Measurements from ENCODE around the gene DENND10.

The DENND10 gene

GRCh38 chr10:119131512-119132240 is 27.8 kb downstream of the DENND10 start:
- H3K4me2 ChIP-seq (ENCODE audit: low read length), result peak overlapping the region; percentile 42
- no peaks in the 10 kb centered on the region for H3K27me3 ChIP-seq (ENCODE audit: control insufficient read depth, insufficient read depth, low read length)
- no peaks in the 10 kb centered on the region for H3K4me1 ChIP-seq
- H3K27ac ChIP-seq, result no peak overlapping the region
- peak overlapping the region; percentile 22 for H3K4me3 ChIP-seq (ENCODE audit: low read depth, low read length)
- TF ChIP-seq CTCF (IDR thresholded peaks at IDR 0.05), result no peak
- H3K36me3 ChIP-seq (ENCODE audit: control insufficient read depth, insufficient read depth, low read length), result no peaks in the 10 kb centered on the region
- H3K9ac ChIP-seq, result no peak overlapping the region
- no peaks in the 10 kb centered on the region for H3K79me2 ChIP-seq
- H2AFZ ChIP-seq, result no peak overlapping the region
- no peaks in the 10 kb centered on the region for H3K9me3 ChIP-seq (ENCODE audit: control insufficient read depth, low read length)

- H3K4me1 ChIP-seq, result no peaks in the 10 kb centered on the region
- H3K79me2 ChIP-seq, result no peaks in the 10 kb centered on the region
- H3K4me3 ChIP-seq (ENCODE audit: low read depth, low read length), result no peak overlapping the region
- no peak for TF ChIP-seq CTCF (IDR thresholded peaks at IDR 0.05)
- no peak overlapping the region for H3K9ac ChIP-seq
- no peaks in the 10 kb centered on the region for H3K9me3 ChIP-seq (ENCODE audit: control insufficient read depth, low read length)
- H3K27ac ChIP-seq, result no peak overlapping the region
- H3K4me2 ChIP-seq (ENCODE audit: low read length), result no peak overlapping the region
- H3K36me3 ChIP-seq (ENCODE audit: control insufficient read depth, insufficient read depth, low read length), result no peaks in the 10 kb centered on the region
- H3K27me3 ChIP-seq (ENCODE audit: control insufficient read depth, insufficient read depth, low read length), result no peaks in the 10 kb centered on the region
- no peak overlapping the region for H2AFZ ChIP-seq
Measured at GRCh38 chr10:119132521-119133345, 28.8 kb downstream of the DENND10 start.

GRCh38 chr10:119133949-119134348 is 30.0 kb downstream of the DENND10 start:
- Histone ChIP-seq H3K4me1 (no peaks in the 10 kb centered on the region), H3K9me3 (ENCODE audit: control insufficient read depth, low read length) (no peaks in the 10 kb centered on the region), H3K9ac (no peak overlapping the region), H3K4me2 (ENCODE audit: low read length) (no peak overlapping the region), H3K79me2 (no peaks in the 10 kb centered on the region), H3K36me3 (ENCODE audit: control insufficient read depth, insufficient read depth, low read length) (no peaks in the 10 kb centered on the region), H3K4me3 (ENCODE audit: low read depth, low read length) (no peak overlapping the region), H3K27ac (no peak overlapping the region), H3K27me3 (ENCODE audit: control insufficient read depth, insufficient read depth, low read length) (no peaks in the 10 kb centered on the region), H2AFZ (no peak overlapping the region)
- no peak for TF ChIP-seq CTCF (IDR thresholded peaks at IDR 0.05)

GRCh38 chr10:119135513-119135881 is 31.6 kb downstream of the DENND10 start:
- H3K9ac ChIP-seq, result no peak overlapping the region
- H3K4me3 ChIP-seq (ENCODE audit: low read depth, low read length), result no peak overlapping the region
- no peaks in the 10 kb centered on the region for H3K27me3 ChIP-seq (ENCODE audit: control insufficient read depth, insufficient read depth, low read length)
- no peak overlapping the region for H3K4me2 ChIP-seq (ENCODE audit: low read length)
- H3K4me1 ChIP-seq, result no peaks in the 10 kb centered on the region
- H3K36me3 ChIP-seq (ENCODE audit: control insufficient read depth, insufficient read depth, low read length), result no peaks in the 10 kb centered on the region
- no peak overlapping the region for H2AFZ ChIP-seq
- H3K9me3 ChIP-seq (ENCODE audit: control insufficient read depth, low read length), result no peaks in the 10 kb centered on the region
- no peak for TF ChIP-seq CTCF (IDR thresholded peaks at IDR 0.05)
- H3K79me2 ChIP-seq, result no peaks in the 10 kb centered on the region
- H3K27ac ChIP-seq, result no peak overlapping the region
